HK-2 (cell line): ENCODE measurements around the gene ARMC8.

Source experiments
- DNase-seq: peaks from one replicate; pipeline ENCODE4 v3.0.0-alpha.2; 2018; ENCODE audit not compliant: unreplicated experiment

Gene ARMC8

GRCh38 chr3:138307899-138308298 lies 120.8 kb downstream of the ARMC8 start:
- DNase-seq = no peak

GRCh38 chr3:138308783-138309182 lies 121.7 kb downstream of the ARMC8 start:
- DNase-seq = no peak

- no peak for DNase-seq
Observed at GRCh38 chr3:138310494-138310893, 123.4 kb downstream of the ARMC8 start.

- no peak for DNase-seq
Observed at GRCh38 chr3:138314751-138315150, 127.7 kb downstream of the ARMC8 start.

GRCh38 chr3:138317687-138318086 lies 130.6 kb downstream of the ARMC8 start:
- no peak for DNase-seq

- DNase-seq = no peak
Observed at GRCh38 chr3:138323971-138324370, 136.9 kb downstream of the ARMC8 start.

- no peak for DNase-seq
Observed at GRCh38 chr3:138325990-138326389, 138.9 kb downstream of the ARMC8 start.

- no peak for DNase-seq
Observed at GRCh38 chr3:138326866-138327595, 139.9 kb downstream of the ARMC8 start.

GRCh38 chr3:138327831-138328230 lies 140.7 kb downstream of the ARMC8 start:
- no peak for DNase-seq

GRCh38 chr3:138328341-138328740 lies 141.2 kb downstream of the ARMC8 start:
- DNase-seq = no peak

- peak; percentile 87 for DNase-seq
Observed at GRCh38 chr3:138329127-138329983, 142.3 kb downstream of the ARMC8 start, which contains the start of gene NME9. Gene NME9, minus strand, starts transcription at chr3:138329851. Its CDS starts 516 bp downstream, at chr3:138329335.

- no peak for DNase-seq
Observed at GRCh38 chr3:138329984-138330293, 142.8 kb downstream of the ARMC8 start.

- no peak for DNase-seq
Observed at GRCh38 chr3:138331143-138331894, 144.2 kb downstream of the ARMC8 start.

- DNase-seq = no peak
Observed at GRCh38 chr3:138332472-138333073, 145.5 kb downstream of the ARMC8 start.

GRCh38 chr3:138334608-138335007 lies 147.5 kb downstream of the ARMC8 start:
- no peak for DNase-seq

GRCh38 chr3:138336454-138336999 lies 149.4 kb downstream of the ARMC8 start:
- no peak for DNase-seq

GRCh38 chr3:138338244-138338643 lies 151.1 kb downstream of the ARMC8 start:
- DNase-seq = no peak

GRCh38 chr3:138338811-138339210 lies 151.7 kb downstream of the ARMC8 start:
- DNase-seq = no peak

GRCh38 chr3:138340511-138340910 lies 153.4 kb downstream of the ARMC8 start:
- no peak for DNase-seq

- no peak for DNase-seq
Observed at GRCh38 chr3:138344754-138345153, 157.7 kb downstream of the ARMC8 start.
